Epithelial cell of esophagus (primary cell): Measurements from ENCODE around the gene SMARCA1.
"Not testable (repeated sequence)": the region's sequence is repeated elsewhere in the genome, so short reads cannot be mapped to it uniquely, and the experiment has no call there.

Source experiments
- DNase-seq: peaks from one replicate; pipeline ENCODE4 v3.0.0; 2010; ENCODE audit warnings: low read depth
- H3K4me3 ChIP-seq: 2 replicates; pipeline ENCODE4 v1.5.1; 2011; ENCODE audit warnings: mild to moderate bottlenecking, low read length, control low read depth
- CTCF ChIP-seq: IDR thresholded peaks from 2 replicates; pipeline ENCODE4 v1.5.1; 2011; ENCODE audit warnings: low read depth, mild to moderate bottlenecking, low read length, control low read depth, inconsistent platforms; ENCODE audit not compliant: insufficient read depth; ENCODE audit errors: missing control alignments

SMARCA1 gene, protein sequence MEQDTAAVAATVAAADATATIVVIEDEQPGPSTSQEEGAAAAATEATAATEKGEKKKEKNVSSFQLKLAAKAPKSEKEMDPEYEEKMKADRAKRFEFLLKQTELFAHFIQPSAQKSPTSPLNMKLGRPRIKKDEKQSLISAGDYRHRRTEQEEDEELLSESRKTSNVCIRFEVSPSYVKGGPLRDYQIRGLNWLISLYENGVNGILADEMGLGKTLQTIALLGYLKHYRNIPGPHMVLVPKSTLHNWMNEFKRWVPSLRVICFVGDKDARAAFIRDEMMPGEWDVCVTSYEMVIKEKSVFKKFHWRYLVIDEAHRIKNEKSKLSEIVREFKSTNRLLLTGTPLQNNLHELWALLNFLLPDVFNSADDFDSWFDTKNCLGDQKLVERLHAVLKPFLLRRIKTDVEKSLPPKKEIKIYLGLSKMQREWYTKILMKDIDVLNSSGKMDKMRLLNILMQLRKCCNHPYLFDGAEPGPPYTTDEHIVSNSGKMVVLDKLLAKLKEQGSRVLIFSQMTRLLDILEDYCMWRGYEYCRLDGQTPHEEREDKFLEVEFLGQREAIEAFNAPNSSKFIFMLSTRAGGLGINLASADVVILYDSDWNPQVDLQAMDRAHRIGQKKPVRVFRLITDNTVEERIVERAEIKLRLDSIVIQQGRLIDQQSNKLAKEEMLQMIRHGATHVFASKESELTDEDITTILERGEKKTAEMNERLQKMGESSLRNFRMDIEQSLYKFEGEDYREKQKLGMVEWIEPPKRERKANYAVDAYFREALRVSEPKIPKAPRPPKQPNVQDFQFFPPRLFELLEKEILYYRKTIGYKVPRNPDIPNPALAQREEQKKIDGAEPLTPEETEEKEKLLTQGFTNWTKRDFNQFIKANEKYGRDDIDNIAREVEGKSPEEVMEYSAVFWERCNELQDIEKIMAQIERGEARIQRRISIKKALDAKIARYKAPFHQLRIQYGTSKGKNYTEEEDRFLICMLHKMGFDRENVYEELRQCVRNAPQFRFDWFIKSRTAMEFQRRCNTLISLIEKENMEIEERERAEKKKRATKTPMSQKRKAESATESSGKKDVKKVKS

GRCh38 chrX:129523079-129523911 lies at the start of gene SMARCA1:
SMARCA1 (minus strand) TSS chrX:129523490; CDS start chrX:129523370, 120 bp downstream.
- peak; percentile 5 for DNase-seq
- H3K4me3 ChIP-seq: peak within 1 kb of the TSS; percentile 51
- no peak for TF ChIP-seq CTCF

- DNase-seq: no peak
Observed at GRCh38 chrX:129572422-129572821, 49.1 kb upstream of the SMARCA1 start.

DNA sequence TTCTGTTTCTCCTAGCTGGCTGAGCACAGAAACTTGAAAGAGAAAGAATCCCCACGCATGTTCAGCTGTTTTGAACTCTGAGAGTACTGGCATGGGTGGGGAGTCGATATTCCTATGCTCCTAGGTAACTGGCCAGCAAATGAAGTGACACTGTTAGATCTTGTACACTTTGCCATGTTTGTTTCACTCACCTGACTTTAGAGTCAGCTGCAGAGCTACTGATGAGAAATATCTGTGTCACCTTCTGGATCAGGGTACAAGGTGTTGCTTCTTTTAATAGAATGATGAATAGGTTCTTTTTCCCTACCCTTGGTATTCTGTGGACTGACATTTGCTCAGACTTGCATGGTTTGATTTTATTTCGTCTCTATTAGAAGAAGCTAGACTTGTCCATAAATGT lies 45.1 kb upstream of the SMARCA1 start:
- no peak for DNase-seq
- TF ChIP-seq CTCF: no peak
- H3K4me3 ChIP-seq: no peak overlapping the region

More at GRCh38 chrX:129572422-129572821, 49.1 kb upstream of the SMARCA1 start:
- no peak for TF ChIP-seq CTCF
- no peak overlapping the region for H3K4me3 ChIP-seq

GRCh38 chrX:129566073-129566472 lies 42.8 kb upstream of the SMARCA1 start:
- TF ChIP-seq CTCF: no peak
- DNase-seq: no peak
- no peak overlapping the region for H3K4me3 ChIP-seq

DNA sequence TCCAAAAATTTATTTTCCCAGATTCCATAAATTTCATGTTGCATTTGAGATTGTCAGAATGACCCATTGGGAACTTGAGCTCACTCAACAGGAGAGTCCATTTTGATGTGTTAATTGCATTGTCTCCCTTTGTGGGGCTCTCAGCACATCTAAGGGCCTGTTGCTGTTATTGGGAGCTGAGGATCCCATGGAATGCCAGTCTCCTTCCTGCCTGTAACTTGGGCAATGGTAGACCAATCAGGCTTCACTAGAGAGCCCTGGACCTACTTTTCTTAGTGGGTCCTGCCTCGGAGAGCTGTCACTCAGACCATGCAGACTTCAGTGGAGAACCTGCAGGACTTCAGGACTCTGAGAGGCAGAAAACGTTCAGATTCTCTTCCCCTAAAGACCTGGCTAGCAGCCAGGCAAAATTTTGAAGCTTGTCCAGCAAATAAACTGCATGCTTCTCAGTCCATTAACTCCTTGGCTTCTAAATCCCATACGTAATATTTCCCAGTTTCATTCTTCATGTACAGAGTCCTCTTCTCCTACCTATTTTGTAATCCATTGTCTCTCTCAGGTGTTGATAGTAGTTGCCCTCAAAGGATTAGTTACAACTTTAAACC lies 41.9 kb upstream of the SMARCA1 start:
- TF ChIP-seq CTCF: no peak
- H3K4me3 ChIP-seq: no peak overlapping the region
- DNase-seq: no peak

DNA sequence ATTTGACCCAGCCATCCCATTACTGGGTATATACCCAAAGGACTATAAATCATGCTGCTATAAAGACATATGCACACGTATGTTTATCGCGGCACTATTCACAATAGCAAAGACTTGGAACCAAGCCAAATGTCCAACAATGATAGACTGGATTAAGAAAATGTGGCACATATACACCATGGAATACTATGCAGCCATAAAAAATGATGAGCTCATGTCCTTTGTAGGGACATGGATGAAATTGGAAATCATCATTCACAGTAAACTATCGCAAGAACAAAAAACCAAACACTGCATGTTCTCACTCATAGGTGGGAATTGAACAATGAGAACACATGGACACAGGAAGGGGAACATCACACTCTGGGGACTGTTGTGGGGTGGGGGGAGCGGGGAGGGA lies 41.1 kb upstream of the SMARCA1 start:
- DNase-seq, H3K4me3 ChIP-seq: not testable (repeated sequence)
